NCI-H2196 (cell line): Measurements from ENCODE around the gene PAPOLA.
A peak's percentile ranks its signal among the peaks of the same experiment; 100 is the strongest.
"Not testable (repeated sequence)": the region's sequence is repeated elsewhere in the genome, so short reads cannot be mapped to it uniquely, and the experiment has no call there.

Experiments
- DNase-seq: peaks from one replicate; lab custom pipeline; 2025; ENCODE audit not compliant: unreplicated experiment; lab: John Stamatoyannopoulos, UW

The PAPOLA gene

DNA sequence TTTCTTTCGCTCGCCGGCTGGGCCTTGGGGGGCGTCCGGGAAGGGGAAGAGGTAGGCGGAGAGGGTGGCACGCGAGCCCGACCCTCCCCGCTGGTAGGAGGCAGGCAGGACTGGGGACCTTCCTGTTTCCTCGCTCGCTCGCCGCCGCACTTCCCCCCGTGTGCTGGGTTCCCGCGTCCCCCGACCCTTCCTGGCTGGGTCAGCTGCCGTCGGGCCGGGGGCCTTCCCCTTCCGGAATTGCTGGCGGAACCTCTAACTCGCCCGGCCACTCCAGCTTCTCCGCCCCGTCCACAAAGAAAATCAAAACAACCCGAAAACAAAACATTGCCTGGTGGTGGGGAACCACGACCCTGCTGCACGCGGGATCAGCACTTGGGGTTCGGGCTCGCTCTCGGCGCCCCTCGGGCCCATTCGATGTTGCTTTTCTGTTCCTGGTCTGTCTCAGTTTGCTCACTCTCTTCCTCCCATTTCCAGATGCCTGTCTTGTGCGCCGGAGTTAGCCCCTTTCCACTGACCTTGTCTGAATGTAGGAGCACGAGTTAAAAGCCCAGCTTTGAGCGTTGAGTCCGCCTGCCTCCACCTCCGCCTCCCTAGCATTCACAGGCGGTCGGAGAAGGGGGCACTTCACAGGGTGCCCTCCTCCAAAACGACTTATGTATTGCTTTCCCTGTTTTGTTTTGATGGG is 581 bp downstream of the PAPOLA start:
- peak; percentile 1 for DNase-seq

DNA sequence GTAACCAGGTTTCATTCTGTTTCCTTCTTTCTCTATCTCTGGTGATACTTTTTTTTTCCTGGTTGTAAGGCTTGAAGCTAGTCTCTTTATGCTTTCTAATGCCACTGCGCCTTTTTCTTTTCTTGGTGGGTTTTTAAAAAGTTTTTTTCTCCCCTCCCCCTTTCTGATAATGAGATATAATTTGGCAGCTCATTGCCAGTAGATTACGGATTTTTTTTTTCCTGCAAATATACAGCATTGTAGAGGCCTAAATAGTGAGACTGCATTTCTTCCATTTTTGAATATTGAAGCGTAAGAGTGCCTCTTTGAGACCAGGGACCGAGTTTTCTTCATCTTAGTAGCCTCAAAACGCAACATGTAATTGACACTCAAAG is 1.1 kb downstream of the PAPOLA start:
- no peak for DNase-seq

DNA sequence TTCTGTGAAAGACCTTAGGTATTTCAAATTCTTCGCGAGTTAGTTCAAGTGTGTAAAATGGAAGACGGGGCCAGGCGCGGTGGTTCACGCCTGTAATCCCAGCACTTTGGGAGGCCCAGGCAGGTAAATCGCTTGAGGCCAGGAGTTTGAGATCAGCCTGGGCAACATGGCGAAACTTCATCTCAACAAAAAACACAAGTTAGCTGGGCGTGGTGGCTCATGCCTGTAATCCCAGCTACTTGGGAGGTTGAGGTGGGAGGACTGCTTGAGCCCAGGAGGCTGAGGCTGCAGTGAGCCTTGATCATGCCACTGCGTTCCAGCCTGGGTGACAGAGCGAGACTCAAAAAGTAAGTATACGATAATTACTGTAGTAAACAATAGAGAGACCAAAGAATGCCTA is 2.2 kb downstream of the PAPOLA start:
- DNase-seq = not testable (repeated sequence)

DNA sequence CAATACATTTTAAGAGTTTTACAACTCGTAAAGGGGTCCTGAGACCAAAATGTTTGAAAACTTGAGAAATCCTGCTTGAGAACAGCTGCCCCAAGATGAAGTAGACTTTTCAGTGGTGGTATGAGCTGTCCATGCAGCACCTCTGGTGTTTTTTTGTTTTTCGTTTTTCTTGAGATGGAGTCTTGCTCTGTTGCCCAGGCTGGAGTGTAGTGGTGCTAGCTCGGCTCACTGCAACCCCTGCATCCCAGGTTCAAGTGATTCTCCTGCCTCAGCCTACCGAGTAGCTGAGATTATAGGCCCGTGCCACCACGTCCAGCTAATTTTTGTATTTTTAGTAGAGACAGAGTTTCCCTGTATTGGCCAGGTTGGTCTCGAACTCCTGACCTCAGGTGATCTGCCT is 5.5 kb downstream of the PAPOLA start:
- DNase-seq = no peak

DNA sequence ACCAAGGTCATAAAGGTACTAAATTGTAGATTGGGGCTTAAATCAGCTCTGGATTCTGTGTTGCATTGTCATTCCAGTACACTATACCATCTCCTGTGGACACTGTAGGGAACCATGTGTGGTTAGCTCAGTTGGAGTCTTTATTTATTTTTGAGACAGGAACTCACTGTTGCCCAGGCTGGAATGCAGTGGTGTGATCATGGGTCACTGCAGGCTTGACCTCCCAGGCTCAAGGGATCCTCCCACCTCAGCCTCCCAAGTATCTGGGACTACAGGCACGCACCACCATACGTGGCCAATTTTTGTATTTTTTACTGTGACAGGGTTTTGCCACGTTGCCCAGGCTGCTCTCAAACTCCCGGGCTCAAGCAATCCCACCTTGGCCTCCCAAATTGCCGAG is 6.7 kb downstream of the PAPOLA start:
- no peak for DNase-seq

DNA sequence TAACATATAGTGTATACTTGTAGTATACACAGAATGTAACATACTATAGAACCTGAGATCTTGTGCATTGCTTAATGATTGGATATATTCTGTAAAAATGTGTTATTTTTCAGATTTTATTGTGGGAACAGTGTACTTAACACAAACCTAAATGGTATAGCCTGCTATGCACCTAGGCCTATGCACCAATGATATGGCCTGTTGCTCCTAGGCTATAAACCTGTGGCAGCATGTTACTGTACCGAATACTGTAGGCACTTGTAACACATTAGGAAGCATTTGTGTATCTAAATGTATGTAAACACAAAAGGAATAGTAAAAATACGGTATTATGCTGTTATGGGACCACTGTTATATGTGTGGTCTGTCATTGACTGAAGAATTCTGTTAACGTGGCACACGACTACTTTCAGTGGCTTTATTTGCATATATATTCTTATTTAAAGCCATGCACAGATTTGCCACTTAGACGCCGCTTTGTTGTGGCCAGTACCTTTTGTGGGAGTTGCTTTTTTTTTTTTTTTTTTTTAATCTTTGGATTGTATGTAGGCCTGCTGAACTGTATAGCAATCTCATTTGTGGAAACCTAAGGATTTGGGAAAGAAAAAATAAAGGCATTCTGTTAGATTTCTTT is 7.4 kb downstream of the PAPOLA start:
- no peak for DNase-seq

DNA sequence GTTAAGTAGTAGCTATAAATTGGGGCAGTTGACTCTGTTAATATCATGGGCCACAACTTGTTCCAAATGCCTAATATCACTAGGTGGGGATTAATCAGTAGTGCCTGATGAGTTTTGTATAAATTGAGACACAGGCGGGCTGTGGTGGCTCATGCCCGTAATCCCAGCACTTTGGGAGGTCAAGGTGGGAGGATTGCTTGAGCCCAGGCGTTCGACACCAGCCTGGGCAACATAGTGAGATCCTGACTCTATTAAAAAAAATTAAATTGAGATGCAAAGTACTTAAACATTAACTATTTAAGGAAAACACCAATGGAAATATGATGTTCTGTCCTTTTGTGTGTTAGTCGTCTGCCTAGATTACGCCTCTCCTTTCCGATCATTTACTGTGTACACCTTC is 9.0 kb downstream of the PAPOLA start:
- no peak for DNase-seq

DNA sequence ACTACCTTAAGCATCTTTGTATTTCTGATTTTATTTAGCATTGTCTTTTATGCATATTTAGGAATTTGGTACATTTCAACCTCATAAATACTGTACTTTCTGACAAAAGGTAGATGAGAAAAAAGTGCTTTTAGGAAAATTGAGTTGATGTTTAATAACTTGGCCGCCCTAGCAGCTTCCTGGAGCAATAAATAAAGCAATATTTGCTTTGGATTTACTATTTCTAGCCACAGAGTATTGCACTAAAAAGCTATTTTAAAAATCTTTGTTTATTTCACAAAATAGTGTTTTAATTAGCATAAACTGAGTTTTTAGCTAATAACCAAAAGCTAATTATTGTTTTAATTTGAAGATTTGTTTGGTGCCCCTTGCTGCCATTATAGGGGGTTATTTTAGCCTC is 9.5 kb downstream of the PAPOLA start:
- DNase-seq = no peak

DNA sequence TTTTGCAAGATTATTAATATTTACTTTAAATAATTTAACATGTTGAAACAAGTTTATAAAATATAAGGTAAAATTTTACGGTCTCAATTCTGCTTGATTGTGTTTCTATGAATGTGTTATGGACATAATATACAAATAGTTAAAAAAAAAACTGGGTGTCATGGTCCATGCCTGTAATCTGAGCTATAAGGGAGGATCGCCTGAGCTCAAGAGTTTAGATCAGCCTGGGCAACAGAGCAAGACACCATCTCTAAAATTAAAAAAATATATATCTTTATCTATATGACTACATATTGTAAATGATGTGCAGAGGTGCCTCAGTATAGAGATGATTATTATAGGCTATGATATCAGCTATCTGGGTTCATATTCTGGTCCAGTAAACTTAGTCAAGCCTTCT is 9.9 kb downstream of the PAPOLA start:
- no peak for DNase-seq

DNA sequence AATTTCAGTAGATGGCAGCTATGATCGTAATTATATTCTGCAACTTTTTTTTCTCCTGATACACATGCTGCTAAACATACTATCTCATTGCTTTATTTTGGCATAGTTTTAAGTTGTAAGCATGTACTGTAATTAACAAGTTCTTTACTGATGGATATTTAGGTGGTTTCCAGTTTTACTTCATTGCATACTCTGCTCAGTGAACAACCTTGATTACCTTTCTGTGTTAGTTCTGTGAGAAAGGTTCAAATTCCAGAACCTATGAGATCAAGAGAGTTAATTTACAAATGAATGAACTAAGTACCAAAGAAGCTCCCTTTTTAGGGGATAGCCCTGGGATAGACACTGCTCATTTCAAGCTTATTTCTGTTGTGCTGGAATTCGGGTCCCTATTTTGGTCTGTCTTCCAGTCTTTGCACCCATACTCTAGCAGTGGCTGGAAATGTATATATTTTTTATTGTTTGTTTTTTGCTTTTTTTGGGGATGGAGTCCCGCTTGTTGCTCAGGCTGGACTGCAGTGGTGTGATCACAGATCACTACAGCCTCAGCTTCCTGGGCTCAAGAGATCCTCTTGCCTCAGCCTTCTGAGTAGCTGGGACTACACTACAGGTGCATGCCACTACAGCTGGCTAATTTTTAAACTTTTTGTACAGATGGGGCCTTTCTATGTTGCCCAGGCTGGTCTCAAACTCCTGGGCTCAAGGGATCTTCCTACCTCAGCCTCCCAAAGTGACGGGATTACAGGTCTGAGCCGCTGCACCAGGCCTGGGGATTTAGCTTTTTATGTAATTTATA is 10.6 kb downstream of the PAPOLA start:
- no peak for DNase-seq

DNA sequence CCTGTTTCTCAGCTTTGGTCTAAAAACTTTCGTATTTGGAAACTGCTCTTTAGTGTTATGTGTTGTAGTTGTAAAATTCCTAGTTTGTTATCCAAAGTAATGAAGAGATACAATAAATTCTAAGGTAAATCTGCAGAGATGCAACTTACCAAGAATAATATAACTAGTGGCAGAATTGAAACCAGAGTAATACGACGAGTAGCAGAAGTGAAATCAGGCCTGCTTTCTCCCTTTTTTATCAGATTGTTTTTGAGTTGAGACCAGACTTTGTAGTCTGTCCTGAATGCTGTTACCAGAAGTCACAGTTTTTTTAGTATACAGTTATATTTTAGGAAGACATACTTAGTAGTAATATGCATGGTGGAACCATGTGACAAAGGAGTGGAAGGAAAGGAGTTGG is 12.5 kb downstream of the PAPOLA start:
- DNase-seq = no peak

DNA sequence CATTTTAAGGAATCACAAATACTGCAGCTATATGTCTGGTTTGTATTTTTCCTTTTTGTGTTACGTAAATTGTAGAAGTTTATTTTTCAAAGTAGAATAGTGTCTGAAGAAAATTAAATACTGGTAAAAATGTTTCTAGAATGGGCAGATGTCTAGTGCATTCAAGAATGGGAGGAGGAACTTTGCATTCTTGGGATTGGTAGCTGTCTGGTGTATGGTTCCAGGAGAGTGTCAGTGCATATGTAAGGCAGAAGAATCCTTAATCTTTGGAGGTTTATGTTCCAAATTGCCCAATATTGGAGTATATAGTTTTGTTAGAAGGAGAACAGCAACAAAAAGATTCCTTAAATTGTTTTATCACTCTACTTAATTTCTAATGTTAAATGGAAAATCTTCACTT is 13.5 kb downstream of the PAPOLA start:
- DNase-seq = no peak

DNA sequence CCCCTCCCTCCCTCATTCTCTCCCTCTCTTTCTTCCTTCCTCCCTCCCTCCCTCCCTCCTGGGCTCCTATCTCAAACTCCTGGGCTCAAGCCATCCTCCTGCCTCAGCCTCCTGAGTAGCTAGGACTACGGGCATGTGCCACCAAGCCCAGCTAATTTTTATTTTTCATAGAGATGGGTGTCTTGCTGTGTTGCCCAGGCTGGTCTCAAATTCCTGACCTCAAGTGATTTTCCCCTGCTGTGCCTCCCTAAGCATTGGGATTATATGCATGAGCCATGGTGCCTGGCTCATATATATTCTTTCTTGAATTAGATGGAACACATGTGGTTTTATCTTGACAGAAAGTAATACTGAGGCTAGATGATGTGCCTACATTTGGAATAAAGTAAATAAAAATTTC is 14.2 kb downstream of the PAPOLA start:
- DNase-seq = no peak

DNA sequence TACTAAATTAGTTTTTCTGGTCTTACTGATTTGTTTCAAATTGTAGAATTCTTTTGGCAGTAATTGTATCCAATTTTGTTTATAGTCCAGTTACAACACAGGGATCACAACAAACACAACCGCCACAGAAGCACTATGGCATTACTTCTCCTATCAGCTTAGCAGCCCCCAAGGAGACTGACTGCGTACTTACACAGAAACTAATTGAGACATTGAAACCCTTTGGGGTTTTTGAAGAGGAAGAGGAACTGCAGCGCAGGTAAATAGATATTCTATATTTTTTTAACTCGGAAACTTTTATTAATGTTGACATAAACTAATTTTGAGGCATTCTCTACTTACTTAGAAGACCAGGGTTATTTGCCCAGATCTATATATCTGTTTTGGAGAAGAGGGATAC is 17.8 kb downstream of the PAPOLA start:
- DNase-seq = no peak

DNA sequence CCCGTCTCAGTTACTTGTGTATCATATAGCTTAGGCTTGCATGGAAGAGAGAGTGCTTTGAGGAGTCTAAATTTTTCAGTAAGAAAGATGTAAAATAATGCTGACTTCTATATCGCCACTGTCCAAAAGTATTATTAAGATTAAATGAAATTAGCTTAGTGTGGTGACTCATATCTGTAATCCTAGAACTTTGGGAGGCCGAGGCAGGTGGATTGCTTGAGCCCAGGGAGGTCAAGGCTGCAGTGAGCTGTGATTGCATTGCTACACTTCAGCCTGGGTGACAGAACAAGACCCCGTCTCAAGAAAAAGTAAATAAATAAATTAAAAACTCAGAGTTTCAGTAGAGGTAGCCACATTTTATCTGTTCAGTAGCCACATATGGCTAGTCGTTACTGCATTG is 23.3 kb downstream of the PAPOLA start:
- no peak for DNase-seq

DNA sequence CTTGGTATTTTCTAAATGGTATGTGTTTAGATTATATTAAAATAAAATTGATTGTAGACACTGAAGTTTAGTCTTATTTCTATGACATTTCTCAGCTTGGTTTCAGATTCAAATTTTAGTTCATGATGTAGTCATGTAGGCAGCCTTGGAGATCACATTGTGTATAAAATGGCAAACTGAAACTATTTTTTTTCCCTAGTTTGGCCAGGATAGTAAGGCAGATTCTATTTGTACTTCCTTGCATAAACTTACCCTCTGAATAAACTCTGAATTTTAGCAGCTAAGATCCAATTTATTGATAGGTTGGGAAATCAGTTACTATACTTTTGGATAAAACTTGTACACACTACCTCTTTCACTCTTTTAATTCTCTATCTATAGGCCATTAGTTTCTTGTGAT is 30.4 kb downstream of the PAPOLA start:
- DNase-seq = no peak

DNA sequence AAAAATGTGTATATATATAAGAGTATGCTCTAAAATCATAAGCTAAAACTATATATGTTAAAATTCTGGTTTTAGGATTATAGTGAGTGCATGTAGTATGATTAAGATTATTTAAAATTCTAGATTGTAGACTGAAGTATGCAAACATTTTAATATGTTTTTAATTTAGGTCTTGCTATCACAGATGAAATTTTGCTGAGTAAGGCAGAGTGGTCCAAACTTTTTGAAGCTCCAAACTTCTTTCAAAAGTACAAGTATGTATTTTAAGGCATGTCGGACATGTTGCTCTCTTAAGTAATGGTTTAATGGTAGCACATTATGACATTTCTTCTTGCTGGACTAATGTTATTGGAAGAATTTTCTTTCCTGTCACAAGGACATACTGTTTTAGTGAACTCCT is 34.6 kb downstream of the PAPOLA start:
- no peak for DNase-seq

DNA sequence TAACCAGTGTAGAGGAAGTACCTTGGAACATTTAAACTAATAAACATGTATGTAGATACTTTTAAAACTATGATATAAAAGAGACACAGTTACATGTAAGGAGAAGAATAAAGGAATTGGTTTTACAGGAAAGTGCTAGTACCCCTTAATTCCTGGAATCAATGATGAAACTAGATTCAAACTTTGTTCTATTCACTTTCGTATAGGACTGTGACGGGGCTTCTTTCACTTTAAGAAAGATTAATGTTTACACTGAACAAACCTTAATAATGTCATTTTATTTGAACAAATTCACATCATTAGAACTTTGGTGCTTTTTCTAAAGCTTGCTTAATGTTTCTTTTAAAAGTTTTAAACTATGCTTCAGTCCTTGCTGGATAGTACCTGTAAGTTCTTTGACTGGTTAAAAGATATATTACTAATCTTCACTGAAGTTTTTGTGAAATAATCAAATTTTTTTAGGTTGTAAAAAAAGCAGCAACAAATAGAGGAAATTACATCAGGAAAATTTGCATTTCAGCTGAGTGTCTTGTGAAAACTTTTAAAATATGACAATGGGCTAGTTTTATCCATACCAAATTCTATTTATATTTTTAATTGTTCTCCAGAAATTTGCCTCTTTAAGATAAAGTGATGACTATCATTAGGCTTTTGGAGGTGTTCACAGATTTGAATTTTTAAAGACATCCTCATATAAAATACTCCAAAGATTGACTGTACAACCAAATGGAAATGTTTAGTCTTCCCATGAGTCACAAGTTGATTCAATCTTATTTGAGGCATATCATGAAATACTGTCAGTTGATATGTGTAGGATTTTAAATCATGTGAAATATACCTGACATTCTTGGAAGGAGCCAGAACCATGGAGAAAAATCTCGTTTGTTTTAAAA is 36.2 kb downstream of the PAPOLA start:
- DNase-seq = no peak

DNA sequence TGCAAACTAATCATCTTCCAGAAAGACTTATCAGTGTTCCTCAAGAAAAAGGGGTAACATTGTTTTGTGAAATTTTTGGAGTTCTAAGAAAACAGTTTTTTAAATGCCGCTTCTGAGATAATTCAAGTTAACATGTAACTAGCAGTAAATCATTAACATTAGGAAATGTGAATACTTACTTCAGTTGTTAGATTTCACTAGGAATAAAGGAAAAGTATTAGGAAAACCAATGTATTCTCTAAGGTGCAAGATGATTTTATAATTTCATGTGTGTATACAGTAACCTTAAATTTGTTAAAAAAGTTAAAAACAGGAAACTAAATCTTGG is 36.8 kb downstream of the PAPOLA start:
- DNase-seq = no peak

DNA sequence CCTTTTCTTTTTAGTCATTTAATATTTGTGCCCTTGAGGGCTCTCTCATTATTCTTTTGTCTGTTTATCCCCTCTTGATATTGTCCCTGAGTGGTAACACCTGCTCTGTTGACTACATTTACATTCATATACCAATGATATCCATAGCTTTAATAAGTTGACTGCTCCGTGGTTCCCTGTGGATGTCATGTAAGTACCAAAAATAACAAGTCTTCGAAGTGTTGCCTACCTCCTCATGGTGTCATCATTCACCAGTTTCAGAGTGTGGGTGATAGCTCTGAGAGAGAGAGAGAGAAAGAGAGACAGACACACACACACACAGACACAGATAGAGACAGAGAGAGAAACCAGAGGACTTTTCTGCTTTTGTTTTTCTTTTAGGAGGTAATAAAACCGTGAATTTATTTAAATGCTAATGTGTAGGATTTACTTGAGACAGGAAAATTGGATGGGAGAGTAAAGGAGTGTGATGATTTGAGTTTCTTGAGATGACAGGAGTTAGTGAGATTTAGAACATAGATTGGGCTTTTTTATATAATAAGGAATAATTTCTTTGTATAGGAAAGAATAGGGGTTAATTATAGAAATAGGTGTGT is 52.2 kb downstream of the PAPOLA start:
- no peak for DNase-seq

DNA sequence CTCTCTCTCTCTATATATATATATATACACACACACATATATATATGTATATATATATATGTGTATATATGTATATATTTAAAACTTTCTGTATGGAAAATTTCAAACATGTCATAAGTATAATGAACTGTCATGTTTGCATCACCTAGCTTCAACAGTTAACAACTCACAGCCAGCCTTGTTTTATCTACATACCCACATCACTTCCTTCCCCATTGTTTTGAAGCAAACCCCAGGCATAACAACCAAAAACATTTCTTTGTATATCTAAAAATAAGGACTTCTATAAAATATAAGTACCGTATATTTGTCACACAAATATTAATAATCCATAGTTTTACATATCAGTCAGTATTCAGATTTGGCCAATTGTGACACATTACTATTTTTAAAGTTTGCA is 57.4 kb downstream of the PAPOLA start:
- DNase-seq = no peak
